Stimulated activated CD8-positive, alpha-beta memory T cell treated with anti-CD3 and anti-CD28 coated beads, Interleukin-7, amount 100 ng/mL, for 24 hours (primary cell): ENCODE measurements around the gene RPL36.
"Not testable (repeated sequence)": the region's sequence is repeated elsewhere in the genome, so short reads cannot be mapped to it uniquely, and the experiment has no call there.

Source experiments
- DNase-seq: peaks from one replicate; pipeline ENCODE4 v3.0.0-alpha.2; 2020; ENCODE audit warnings: low read depth

Gene RPL36

GRCh38 chr19:5674714-5675113, 15.4 kb upstream of the RPL36 start:
- no peak for DNase-seq

GRCh38 chr19:5676105-5676771, 13.9 kb upstream of the RPL36 start:
- DNase-seq: no peak

- DNase-seq: no peak
These were observed 13.4 kb upstream of the RPL36 start for GRCh38 chr19:5676772-5677105.

- no peak for DNase-seq
These were observed 13.0 kb upstream of the RPL36 start for GRCh38 chr19:5677136-5677535.

GRCh38 chr19:5677580-5677979, 12.5 kb upstream of the RPL36 start:
- DNase-seq: no peak

GRCh38 chr19:5678071-5678718, 11.9 kb upstream of the RPL36 start:
- no peak for DNase-seq

GRCh38 chr19:5679289-5680083, 10.6 kb upstream of the RPL36 start:
- no peak for DNase-seq

GRCh38 chr19:5680084-5680436, 10.0 kb upstream of the RPL36 start:
- DNase-seq: no peak

GRCh38 chr19:5680437-5681368, 9.4 kb upstream of the RPL36 start, which contains the start of the genes HSD11B1L and MICOS13:
Gene HSD11B1L, plus strand, starts transcription at chr19:5681027. Its CDS starts 3,806 bp downstream, at chr19:5684833.
Gene MICOS13, minus strand, starts transcription at chr19:5680516. Its CDS starts 30 bp downstream, at chr19:5680486.
- peak; percentile 95 for DNase-seq

GRCh38 chr19:5681391-5682106, 8.5 kb upstream of the RPL36 start:
- no peak for DNase-seq

GRCh38 chr19:5682107-5682482, 8.0 kb upstream of the RPL36 start:
- DNase-seq: no peak

- DNase-seq: no peak
These were observed 6.8 kb upstream of the RPL36 start for GRCh38 chr19:5683177-5683886.

GRCh38 chr19:5684694-5685430, 5.2 kb upstream of the RPL36 start:
- no peak for DNase-seq

GRCh38 chr19:5686326-5686646, 3.8 kb upstream of the RPL36 start:
- DNase-seq: no peak

GRCh38 chr19:5686647-5687359, 3.3 kb upstream of the RPL36 start:
- DNase-seq: peak; percentile 100

- no peak for DNase-seq
These were observed 2.5 kb upstream of the RPL36 start for GRCh38 chr19:5687360-5688198.

GRCh38 chr19:5688262-5688881, 1.7 kb upstream of the RPL36 start:
- DNase-seq: not testable (repeated sequence)
